ENCODE data around the gene IFNA6.

DNA sequence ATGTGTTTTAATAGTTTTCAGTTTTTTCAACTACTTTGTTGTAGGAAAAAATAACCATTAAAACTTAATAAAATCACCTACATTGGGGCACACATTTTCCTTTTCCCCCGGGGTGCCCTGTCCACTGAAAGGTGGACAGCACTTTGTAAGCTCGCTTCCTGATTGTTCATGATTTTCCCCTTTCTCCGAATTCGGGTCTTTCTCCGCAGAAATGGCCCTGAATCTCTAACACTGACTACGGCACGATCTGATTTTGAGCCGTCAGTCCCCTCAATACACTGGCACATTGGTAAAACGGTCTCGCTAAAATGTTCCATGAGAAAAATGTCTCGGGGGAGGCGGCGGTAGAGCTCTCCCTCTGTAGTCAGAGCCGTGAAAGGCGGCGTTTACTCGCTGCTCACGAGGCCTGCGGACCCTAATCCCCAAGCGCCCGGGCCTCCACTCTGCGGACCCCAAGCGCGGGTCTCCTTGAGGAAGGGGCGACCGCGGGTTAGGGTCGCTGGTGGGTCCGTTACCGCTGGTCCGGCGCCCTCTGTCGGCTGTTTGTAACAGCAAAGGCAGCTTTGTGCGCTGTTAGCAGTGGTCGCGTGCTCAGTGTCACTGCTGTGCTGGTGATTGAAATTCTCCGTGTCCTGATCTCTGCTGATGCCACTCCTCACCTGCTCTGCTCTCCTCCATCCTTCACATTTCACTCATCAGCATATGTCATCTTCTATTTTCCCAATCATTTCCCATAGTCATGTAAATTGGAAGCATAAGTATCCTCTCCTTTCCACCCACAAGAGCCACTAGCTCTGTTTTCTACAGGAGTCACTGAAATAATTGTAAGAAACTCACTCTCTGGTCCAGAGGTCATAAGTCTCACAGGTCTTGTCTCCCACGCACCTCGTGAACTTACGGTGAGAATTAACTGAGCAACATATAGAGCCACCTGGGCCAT, 45.4 kb upstream of the IFNA6 start:
- no peak for TF ChIP-seq EZH2phosphoT487 (IDR thresholded peaks at IDR 0.05; ENCODE audit: insufficient read depth, low read depth)
- TF ChIP-seq EZH2 (IDR thresholded peaks at IDR 0.05; ENCODE audit: insufficient read depth, poor library complexity, severe bottlenecking), result no peak
